ENCODE measurements around the gene HLA-DPB1.

The HLA-DPB1 gene

GRCh38 chr6:33105386-33105785 is 29.6 kb downstream of the HLA-DPB1 start:
- DNase-seq = no peak

GRCh38 chr6:33105916-33106871 is 30.4 kb downstream of the HLA-DPB1 start:
- DNase-seq = no peak

GRCh38 chr6:33107641-33108040 is 31.9 kb downstream of the HLA-DPB1 start:
- no peak for DNase-seq

GRCh38 chr6:33108307-33108706 is 32.5 kb downstream of the HLA-DPB1 start:
- no peak for DNase-seq

GRCh38 chr6:33112148-33112547 is 36.4 kb downstream of the HLA-DPB1 start:
- DNase-seq = no peak

GRCh38 chr6:33113755-33114154 is 38.0 kb downstream of the HLA-DPB1 start:
- no peak for DNase-seq

GRCh38 chr6:33114406-33114805 is 38.6 kb downstream of the HLA-DPB1 start:
- no peak for DNase-seq

- peak; percentile 57 for DNase-seq
Observed at GRCh38 chr6:33116417-33116816, 40.6 kb downstream of the HLA-DPB1 start.

- peak; percentile 68 for DNase-seq
Observed at GRCh38 chr6:33116841-33117711, 41.3 kb downstream of the HLA-DPB1 start.

GRCh38 chr6:33117811-33118277 is 42.1 kb downstream of the HLA-DPB1 start:
- DNase-seq = peak; percentile 65

GRCh38 chr6:33118525-33119123 is 42.8 kb downstream of the HLA-DPB1 start:
- no peak for DNase-seq

GRCh38 chr6:33120001-33120400 is 44.2 kb downstream of the HLA-DPB1 start:
- no peak for DNase-seq

GRCh38 chr6:33123181-33123580 is 47.4 kb downstream of the HLA-DPB1 start:
- DNase-seq = no peak

GRCh38 chr6:33123732-33124524 is 48.1 kb downstream of the HLA-DPB1 start:
- no peak for DNase-seq

GRCh38 chr6:33124525-33124901 is 48.7 kb downstream of the HLA-DPB1 start:
- no peak for DNase-seq

- DNase-seq = no peak
Observed at GRCh38 chr6:33124947-33125346, 49.2 kb downstream of the HLA-DPB1 start.

- DNase-seq = peak; percentile 60
Observed at GRCh38 chr6:33126101-33126714, 50.4 kb downstream of the HLA-DPB1 start.

- no peak for DNase-seq
Observed at GRCh38 chr6:33128318-33128717, 52.5 kb downstream of the HLA-DPB1 start.

- no peak for DNase-seq
Observed at GRCh38 chr6:33132081-33132524, 56.3 kb downstream of the HLA-DPB1 start.

- no peak for DNase-seq
Observed at GRCh38 chr6:33136310-33136900, 60.6 kb downstream of the HLA-DPB1 start.

All from islet precursor cell (in vitro differentiated cells).